Activated T-cell treated with anti-CD3 and anti-CD28 coated beads, Interleukin-2, amount 50 U/mL, for 4 hours (primary cell): Measurements from ENCODE around the gene ARID1B. TPM values are rescaled to one million over a fixed set of nuclear protein-coding genes. Genes with fewer than 3 reads are reported as not detected.
A peak's percentile ranks its signal among the peaks of the same experiment; 100 is the strongest.

Source experiments
- ATAC-seq, 2 donors: fragments of 200-7000 bp; cut with Tn5 transposase; one replicate each; pipeline ENCODE4 v1.10.0; 2021
- DNase-seq: peaks from one replicate; pipeline ENCODE4 v3.0.0-alpha.2; 2020
- H3K27me3 Mint-ChIP-seq: one replicate; pipeline ENCODE4 v1.8.0; 2021; ENCODE audit warnings: low read depth, mixed read lengths
- H3K36me3 Mint-ChIP-seq: one replicate; pipeline ENCODE4 v1.8.0; 2022; ENCODE audit warnings: mixed read lengths; ENCODE audit not compliant: insufficient read depth
- H3K4me1 Mint-ChIP-seq: one replicate; pipeline ENCODE4 v1.8.0; 2021; ENCODE audit warnings: low read depth, mixed read lengths
- H3K4me3 Mint-ChIP-seq: one replicate; pipeline ENCODE4 v1.8.0; 2021; ENCODE audit warnings: mild to moderate bottlenecking, moderate library complexity, mixed read lengths
- H3K9me3 Mint-ChIP-seq: one replicate; pipeline ENCODE4 v1.8.0; 2021; ENCODE audit warnings: mixed read lengths
- total RNA-seq, 3 donors: library from RNA; stranded (reverse); gene quantifications; one replicate each; pipeline ENCODE4 v1.2.1, GENCODE V29; 2021

Gene ARID1B
- total RNA-seq, 3 donors from 2014 or later, result 45.6 to 46.6 (median 46.0) TPM

DNA sequence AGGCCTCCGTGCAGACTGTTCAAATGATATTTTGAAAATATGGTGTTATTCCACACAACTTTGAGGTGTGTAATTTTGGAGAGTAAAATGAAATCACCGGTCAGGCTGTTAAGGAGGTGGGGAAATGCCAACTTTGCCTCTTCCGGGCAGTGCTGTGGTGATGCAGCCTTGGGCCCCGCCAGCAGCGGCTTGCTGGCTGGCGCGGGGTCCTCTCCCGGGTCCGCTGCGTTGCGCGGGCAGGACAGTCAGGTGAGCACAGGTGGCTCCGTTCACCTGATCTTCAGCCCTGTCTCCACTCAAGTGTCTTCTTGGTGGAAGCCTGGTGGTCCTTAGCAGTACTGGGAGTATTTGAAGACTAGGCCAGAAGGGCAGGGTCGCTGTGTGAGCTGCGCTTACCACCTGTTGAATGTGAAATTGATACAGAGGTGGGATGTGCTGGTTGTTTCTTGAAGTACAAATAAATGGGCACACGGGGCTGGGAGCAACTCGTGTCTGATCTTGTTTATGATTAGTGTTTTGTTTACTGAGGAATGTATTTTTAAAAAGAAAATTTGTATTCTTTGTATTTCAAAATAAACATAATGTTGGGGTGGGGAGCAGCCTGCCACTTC lies 184.2 kb downstream of the ARID1B start:
- Mint-ChIP-seq H3K4me1 (peaks cover 54% of the 10 kb centered on the region), H3K9me3 (no peaks in the 10 kb centered on the region), H3K27me3 (no peaks in the 10 kb centered on the region), H3K36me3 (peaks cover 4% of the 10 kb centered on the region), H3K4me3 (no peak overlapping the region)
- no peak for DNase-seq
- ATAC-seq, result no peak

DNA sequence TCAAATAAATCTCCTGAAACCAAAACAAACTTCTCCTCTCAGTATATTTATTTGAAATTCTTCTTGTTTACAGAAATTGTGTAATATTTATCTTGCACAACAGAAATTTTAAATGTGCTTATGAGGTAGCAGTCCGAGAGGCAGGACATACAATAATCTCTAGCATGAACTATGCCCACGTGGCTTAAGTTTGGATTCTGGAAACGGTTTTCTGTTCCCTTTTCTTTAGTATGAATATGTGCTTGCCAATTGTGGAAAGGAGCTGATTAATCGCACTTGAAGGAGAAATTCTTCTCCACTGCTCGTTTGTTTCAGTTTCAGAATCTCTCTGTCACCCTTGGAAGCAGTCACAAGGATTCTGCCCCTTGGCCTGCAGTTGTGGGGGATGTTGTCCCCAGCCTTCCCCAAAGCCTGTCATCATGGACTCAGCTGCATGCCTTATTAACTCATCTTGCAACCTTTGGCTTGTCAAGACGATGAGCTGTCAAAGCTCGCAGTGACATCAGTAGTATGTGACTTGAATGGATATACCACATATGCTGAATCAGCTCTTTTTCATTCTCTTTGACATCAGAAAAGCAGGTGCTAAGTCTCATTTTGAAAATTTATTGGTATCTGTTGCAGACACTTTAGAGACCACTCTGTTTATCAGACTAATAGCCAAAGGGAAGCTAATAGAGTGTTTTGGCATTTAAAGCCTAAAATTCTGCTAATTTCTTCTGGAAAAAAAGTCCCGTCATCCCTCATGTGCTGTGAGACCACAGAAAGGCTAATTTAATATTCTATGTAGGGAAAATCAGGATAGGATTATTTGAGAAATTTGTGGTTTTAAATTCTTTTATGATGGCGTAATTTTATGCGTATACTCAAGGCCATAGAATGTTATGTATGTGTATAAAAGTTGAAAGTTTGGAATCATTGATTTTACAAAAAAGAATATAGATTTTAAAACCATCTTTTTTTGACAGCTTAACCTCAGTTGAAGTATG lies 186.8 kb downstream of the ARID1B start:
- ATAC-seq (peak; percentile 92 to 98), DNase-seq (no peak)
- H3K27me3 Mint-ChIP-seq, result no peaks in the 10 kb centered on the region
- peaks cover 49% of the 10 kb centered on the region for H3K4me1 Mint-ChIP-seq
- H3K9me3 Mint-ChIP-seq, result no peaks in the 10 kb centered on the region
- H3K4me3 Mint-ChIP-seq, result no peak overlapping the region
- H3K36me3 Mint-ChIP-seq, result peaks cover 2% of the 10 kb centered on the region

DNA sequence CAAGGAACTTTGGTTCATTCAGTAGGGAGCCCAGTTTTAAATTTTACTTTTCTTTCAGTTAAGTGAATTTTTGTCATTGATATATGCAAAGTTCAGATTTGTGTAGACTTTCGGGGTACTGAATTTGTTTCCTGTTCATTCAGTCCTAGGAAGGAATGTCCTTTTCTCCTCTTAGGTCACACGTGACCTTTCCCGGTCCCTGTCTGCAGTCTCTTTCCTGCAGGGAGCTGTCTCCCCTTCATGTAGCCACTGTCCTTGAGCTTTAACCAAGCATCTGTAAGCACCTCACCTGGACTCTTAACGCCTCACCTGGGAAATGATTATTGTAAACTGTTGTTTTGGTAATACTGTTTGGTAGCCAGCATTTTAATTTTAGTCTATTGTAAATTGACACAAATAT lies 190.7 kb downstream of the ARID1B start:
- Mint-ChIP-seq H3K27me3 (no peaks in the 10 kb centered on the region), H3K4me3 (no peak overlapping the region), H3K4me1 (peaks cover 64% of the 10 kb centered on the region), H3K9me3 (no peaks in the 10 kb centered on the region), H3K36me3 (no peaks in the 10 kb centered on the region)
- ATAC-seq, result no peak
- no peak for DNase-seq

DNA sequence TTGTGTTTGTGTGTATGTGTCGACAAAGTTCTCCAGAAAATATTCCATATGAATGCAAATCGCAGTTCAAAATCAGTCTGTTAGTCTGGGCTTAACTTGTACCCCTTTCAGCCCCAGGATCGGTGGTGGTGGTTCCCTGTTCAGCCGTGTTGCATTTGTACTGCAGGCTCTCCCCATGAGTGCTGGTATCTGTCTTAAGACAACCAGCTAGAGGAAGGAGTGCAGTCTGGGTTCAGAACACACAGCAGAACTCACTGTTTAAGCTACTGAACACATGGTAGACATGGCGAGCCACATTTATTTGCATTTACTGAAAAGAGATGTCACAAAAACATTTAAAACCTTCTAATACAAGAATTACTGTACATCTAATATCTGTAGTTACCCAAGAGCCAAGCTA lies 192.1 kb downstream of the ARID1B start:
- H3K9me3 Mint-ChIP-seq, result no peaks in the 10 kb centered on the region
- no peaks in the 10 kb centered on the region for H3K36me3 Mint-ChIP-seq
- ATAC-seq, result no peak
- H3K4me3 Mint-ChIP-seq, result no peak overlapping the region
- DNase-seq, result no peak
- no peaks in the 10 kb centered on the region for H3K27me3 Mint-ChIP-seq
- H3K4me1 Mint-ChIP-seq, result peaks cover 58% of the 10 kb centered on the region

DNA sequence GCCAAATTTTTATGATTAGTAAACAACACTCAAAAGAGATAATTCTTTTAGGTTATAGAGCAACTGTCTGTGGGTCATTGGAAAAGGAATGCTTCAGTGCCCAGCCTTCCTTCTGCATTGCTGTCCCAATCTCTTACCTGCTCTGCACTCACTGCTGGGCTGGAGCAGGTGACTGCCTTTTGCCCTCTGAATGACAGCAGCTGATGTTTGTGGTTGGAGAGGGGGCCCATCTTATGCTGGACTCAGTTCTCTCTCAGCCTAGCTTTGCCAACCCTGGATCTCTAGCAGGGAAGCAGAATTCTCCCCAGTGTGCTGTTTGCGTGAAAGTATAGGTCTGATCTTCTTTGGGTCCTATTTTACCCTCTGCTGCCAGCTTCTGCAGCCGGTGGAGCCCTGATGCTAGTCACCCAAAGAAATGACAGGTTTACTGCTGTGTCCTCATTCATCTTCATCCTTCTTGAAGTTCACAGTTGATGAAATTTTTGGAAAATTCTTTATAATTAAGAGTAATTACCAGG lies 193.5 kb downstream of the ARID1B start:
- H3K27me3 Mint-ChIP-seq, result no peaks in the 10 kb centered on the region
- H3K9me3 Mint-ChIP-seq, result no peaks in the 10 kb centered on the region
- no peak overlapping the region for H3K4me3 Mint-ChIP-seq
- ATAC-seq (no peak), DNase-seq (no peak)
- peaks cover 59% of the 10 kb centered on the region for H3K4me1 Mint-ChIP-seq
- no peaks in the 10 kb centered on the region for H3K36me3 Mint-ChIP-seq

DNA sequence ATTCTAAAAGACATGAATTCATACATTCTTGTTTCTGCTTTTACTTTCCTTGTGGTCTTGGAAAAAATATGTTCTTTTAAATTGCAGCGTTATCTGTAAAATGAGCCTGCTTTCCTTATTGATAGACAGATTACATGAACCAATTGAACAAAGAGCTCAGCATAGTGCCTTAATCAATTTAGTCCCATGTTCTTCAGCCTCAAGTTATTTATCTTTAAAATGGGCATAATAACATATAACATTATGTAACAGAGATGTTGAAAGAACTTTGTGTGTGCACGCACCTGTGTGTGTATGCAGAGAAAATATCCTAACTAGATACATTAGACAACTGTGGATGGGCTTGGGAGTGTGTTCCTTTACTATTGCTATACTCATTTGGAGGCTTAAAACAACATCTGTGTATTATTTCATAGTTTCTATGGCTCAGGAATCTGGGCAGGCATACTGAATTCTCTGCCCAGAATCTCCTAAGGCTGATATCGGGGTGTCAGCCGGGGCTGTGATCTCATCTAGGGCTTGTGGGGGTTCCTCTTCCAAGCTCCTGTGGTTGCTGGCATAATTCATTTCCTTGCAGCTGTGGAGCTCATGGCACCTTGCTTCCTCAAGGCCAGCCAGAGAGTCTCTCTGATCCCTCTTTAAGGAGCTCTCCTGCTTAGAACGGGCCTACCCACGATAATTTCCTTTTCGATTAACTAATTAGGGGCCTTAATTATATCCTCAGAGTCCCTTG lies 194.1 kb downstream of the ARID1B start:
- peaks cover 66% of the 10 kb centered on the region for H3K4me1 Mint-ChIP-seq
- no peaks in the 10 kb centered on the region for H3K9me3 Mint-ChIP-seq
- no peak overlapping the region for H3K4me3 Mint-ChIP-seq
- H3K36me3 Mint-ChIP-seq, result no peaks in the 10 kb centered on the region
- no peaks in the 10 kb centered on the region for H3K27me3 Mint-ChIP-seq
- ATAC-seq, result no peak
- DNase-seq, result no peak

DNA sequence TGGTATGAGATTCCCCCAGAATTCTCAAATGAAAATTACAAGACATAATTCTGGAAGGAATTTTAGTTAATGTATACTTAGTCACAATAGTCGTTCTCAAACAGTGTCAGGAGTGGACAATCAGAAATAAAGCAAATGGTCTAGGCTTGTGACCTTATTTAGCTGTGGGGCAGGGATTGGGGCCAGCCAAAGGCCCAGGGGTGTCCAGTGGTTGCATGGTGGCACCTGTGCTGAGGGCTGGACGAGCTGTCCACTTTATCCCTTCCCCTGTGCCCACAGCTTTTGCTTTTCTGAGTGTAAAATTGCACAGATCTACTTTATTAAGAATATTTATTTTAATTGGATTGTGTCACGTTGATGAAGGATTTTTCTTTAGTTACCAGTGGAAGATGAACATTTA lies 195.0 kb downstream of the ARID1B start:
- H3K4me1 Mint-ChIP-seq, result peaks cover 69% of the 10 kb centered on the region
- H3K9me3 Mint-ChIP-seq, result no peaks in the 10 kb centered on the region
- no peaks in the 10 kb centered on the region for H3K36me3 Mint-ChIP-seq
- ATAC-seq, result no peak
- DNase-seq, result no peak
- H3K4me3 Mint-ChIP-seq, result no peak overlapping the region
- no peaks in the 10 kb centered on the region for H3K27me3 Mint-ChIP-seq

DNA sequence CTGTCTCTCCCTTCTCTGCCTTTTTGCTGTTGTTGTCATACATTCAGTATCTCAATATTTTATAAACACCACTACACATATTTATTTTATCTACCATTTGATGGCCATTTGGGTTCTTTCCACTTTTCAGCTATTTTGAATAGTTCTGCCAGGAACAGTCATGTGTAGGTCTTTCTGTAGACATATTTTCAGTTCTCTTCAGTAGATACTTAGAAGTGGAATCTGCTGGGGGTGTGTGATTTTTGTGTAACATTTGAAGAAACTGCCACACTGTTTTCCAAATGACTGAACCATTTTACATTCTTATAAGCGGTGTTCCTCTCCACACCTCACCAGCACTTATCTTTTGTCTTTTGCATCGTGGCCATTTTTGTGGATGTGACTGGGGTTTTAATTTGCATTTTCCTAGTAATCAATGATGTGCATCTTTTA lies 197.7 kb downstream of the ARID1B start:
- H3K4me3 Mint-ChIP-seq, result peak overlapping the region; percentile 14

DNA sequence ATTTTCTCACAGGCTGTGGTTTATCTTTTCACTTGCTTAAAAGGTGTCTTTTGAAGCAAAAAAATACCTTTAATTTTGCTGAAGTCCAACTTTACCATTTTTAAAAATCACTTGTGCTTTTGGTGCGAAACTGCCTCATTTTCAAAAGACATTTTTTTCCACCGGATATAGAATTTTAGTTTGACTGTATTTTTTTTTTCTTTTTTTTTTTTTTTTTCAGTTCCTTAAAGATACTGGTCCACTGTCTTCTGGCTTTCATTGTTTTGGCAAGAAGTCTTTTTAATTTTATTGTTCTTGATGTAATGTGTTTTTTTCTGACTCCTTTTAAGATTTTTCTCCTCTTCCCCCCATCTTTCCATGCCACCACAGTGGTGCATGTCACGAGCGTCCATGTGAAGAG lies 198.2 kb downstream of the ARID1B start:
- Mint-ChIP-seq H3K9me3 (no peaks in the 10 kb centered on the region), H3K4me1 (peaks cover 82% of the 10 kb centered on the region), H3K27me3 (no peaks in the 10 kb centered on the region), H3K4me3 (peak overlapping the region; percentile 78), H3K36me3 (no peaks in the 10 kb centered on the region)
- no peak for DNase-seq
- ATAC-seq, result no peak

More for the DNA sequence above, 197.7 kb downstream of the ARID1B start:
- ATAC-seq (peak in 1 of 2 donors; percentile 26), DNase-seq (no peak)
- Mint-ChIP-seq H3K27me3 (no peaks in the 10 kb centered on the region), H3K4me1 (peaks cover 77% of the 10 kb centered on the region), H3K36me3 (no peaks in the 10 kb centered on the region), H3K9me3 (no peaks in the 10 kb centered on the region)

DNA sequence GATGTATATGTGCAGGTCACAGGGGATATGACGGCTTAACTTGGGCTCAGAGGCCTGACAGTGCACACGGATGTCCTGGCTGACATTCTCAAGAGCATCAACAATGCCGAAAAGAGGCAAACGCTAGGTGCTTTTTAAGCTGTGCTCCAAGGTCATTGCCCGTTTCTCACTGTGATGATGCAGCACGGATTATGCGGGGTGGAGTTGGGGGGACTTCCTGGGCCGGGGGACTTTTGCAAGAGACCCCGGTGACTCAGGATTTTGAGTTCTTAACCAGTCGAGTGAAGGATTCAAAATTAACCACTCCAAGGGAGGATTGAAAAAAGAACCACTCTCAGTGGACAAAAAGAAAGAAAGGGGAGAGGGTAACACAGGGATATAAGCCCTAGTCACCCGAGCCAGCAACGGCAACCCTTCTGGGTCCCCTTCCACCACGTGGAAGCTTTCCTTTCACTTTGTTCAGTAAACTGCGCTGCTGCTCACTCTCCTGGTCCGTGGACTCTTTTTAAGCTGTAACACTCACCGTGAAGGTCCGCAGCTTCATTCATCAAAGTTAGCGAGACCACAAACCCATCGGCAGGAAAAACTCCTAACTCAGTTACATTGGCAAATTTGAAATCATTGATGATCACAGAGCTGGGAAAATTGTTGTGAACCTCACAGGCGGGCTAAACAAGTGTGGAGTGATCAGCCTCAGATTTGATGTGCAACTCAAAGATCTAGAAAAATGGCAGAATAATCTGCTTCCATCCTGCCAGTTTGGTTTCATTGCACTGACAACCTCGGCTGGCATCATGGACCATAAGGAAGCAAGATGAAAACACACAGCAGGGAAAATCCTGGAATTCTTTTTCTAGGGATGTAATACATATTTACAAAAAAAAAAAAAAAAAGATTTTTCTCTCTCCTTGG lies 199.3 kb downstream of the ARID1B start:
- DNase-seq, result no peak
- ATAC-seq, result peak; percentile 29 to 48
- Mint-ChIP-seq H3K36me3 (no peaks in the 10 kb centered on the region), H3K9me3 (no peaks in the 10 kb centered on the region), H3K4me1 (peaks cover 83% of the 10 kb centered on the region), H3K4me3 (peak overlapping the region; percentile 78), H3K27me3 (no peaks in the 10 kb centered on the region)

DNA sequence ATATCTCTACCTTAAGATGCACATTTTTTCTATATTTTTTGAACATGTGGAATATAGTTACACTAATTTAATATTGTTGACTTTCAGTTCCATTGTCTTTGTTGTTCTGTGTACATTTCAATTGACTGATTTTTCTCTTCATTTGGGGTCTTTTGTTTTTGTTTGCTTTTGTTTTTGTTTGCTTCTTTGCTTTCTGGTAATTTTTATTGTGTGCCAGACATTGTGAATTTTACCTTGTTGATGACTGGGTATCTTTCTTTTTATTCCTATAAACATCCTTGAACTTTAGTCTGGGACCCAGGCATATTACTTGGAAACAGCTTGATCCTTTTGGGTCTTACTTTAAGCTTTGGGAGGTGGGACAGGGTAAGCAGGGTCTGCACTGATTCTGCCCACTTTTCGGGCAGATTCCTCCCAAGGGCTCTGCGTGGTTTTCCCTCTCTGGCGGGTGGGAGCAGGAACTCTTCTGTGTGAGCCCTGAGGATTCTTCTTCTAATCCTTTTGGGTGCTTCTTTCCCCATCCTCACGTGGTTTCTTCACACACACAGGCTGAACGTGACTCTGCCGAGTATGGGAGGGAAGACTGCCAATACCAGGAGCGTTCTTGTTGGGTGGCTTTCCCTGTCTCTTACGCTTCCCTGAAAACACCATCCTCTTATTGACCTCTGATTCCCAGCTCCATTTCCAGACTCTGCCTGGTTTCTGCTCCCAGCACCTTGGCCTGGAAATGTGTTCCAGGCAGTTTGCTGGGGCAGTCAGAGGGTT lies 200.5 kb downstream of the ARID1B start:
- Mint-ChIP-seq H3K9me3 (no peaks in the 10 kb centered on the region), H3K4me3 (peak overlapping the region; percentile 33), H3K27me3 (no peaks in the 10 kb centered on the region), H3K4me1 (peaks cover 84% of the 10 kb centered on the region), H3K36me3 (no peaks in the 10 kb centered on the region)
- DNase-seq, result no peak
- no peak for ATAC-seq

DNA sequence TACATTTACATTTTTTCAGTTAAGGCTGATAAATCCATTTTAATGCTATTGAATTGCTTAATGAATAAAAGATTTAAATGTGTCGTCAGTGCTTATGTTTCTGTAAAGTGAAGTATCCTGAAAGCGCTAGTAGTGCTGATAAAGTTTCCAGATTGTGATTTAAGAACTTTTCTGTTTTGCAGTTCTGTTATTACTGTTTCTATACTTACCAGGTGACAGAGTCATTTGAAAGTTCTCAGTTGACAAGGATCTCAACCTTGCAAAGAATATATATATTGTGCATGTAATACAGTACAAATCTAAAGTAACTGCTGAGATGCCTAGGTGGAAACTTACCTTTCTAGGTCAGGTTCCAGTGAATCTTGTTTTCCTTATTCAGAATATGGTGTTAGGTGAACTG lies 201.8 kb downstream of the ARID1B start:
- peaks cover 89% of the 10 kb centered on the region for H3K4me1 Mint-ChIP-seq
- DNase-seq (no peak), ATAC-seq (peak; percentile 72 to 73)
- H3K36me3 Mint-ChIP-seq, result no peaks in the 10 kb centered on the region
- no peaks in the 10 kb centered on the region for H3K27me3 Mint-ChIP-seq
- no peak overlapping the region for H3K4me3 Mint-ChIP-seq
- no peaks in the 10 kb centered on the region for H3K9me3 Mint-ChIP-seq

DNA sequence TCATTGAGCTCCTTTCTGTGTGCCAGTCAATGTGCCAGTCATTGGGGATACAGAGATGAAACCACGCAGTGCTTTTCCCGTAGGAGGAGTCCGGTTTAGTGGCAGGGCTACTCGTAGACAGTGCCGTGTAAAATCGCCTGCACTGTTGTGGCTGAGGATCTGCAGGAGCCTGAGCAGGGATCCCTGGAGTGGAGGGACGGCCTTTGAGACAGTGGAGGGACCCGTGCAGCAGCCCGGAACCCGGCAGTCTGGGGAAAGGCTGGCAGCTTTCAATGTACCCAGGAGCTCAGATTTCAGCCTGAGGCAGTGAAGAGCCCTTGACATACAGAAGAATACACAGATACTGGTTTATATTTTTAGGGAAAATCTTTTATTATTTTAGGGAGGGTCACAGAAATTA lies 203.3 kb downstream of the ARID1B start:
- DNase-seq, result no peak
- no peak overlapping the region for H3K4me3 Mint-ChIP-seq
- H3K9me3 Mint-ChIP-seq, result no peaks in the 10 kb centered on the region
- peaks cover 92% of the 10 kb centered on the region for H3K4me1 Mint-ChIP-seq
- no peak for ATAC-seq
- no peaks in the 10 kb centered on the region for H3K27me3 Mint-ChIP-seq
- H3K36me3 Mint-ChIP-seq, result no peaks in the 10 kb centered on the region
